ENCODE results near the gene RGS16.
A peak's percentile ranks its signal among the peaks of the same experiment; 100 is the strongest.
"Not testable (repeated sequence)": the region's sequence is repeated elsewhere in the genome, so short reads cannot be mapped to it uniquely, and the experiment has no call there.

Gene RGS16, protein sequence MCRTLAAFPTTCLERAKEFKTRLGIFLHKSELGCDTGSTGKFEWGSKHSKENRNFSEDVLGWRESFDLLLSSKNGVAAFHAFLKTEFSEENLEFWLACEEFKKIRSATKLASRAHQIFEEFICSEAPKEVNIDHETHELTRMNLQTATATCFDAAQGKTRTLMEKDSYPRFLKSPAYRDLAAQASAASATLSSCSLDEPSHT

DNA sequence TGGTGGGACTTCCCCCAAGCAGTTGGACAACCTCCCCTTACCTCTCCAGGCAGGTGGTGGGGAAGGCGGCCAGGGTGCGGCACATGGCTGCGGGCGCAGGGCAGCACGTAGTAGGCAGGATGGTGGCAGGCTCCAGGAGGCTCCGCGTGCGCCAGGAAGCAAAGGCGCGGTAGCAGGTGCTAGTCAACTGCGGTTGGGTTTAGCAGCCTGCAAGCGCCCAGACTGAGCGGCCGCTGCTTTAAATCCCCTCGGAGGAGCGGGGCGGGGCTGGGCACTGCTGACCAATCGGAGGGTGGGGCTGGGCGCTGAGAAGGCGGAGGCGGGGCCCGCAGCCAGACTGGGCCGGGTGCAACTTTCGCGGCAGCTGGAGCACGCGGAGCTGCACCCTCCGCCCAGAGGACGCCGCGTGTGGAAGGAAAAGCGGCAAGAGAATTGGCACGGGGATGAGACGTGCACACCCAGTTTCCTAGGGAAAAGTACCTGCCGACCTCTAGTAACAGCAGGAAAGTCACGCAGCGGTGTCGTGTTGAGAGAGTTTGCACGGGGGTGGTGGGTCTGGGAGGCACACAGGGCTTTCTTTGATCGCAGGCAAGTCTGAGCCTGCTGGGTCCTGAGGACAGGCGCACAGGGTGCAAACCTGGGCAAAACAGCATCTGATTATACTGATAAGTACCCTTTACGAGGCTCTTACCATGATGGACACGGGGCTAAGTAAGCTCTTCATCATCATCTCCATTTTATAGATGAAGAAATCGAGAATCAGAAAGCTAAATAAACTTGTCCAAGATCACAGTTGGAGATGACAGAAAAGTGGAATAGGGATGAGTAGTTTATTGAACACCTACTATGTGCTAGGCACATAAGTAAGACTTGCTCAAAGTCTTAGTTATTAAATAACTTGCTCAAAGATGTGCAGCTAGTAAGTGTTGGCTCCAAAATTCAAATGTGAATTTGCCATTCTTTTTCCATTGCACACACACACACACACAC lies at the start of gene RGS16:
RGS16 (minus strand) TSS at position 215 of the 990 bp plus-strand sequence; CDS start at position 85, 130 bp downstream.
- DNase-seq (ENCODE audit: low spot score): peak; percentile 93

DNA sequence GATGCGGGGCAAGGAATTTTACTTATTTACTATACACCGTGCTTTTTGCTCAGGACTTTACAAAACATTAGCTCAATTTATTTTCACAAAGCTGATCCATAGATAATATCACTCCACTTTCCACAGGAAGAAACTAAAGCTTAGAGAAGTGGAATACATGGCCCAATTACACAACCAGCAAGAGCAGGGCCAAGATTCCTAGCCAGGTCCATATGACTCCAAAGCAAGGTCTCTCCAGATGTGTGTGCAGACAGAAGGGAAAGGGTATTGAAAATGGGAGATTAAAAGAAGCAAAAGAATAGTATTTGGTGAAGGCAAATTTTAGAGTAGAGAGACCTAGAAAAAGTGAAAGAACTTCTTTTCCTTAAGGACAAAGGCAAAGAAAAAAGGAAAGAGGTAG lies 49.8 kb upstream of the RGS16 start:
- no peak for DNase-seq (ENCODE audit: low spot score)

DNA sequence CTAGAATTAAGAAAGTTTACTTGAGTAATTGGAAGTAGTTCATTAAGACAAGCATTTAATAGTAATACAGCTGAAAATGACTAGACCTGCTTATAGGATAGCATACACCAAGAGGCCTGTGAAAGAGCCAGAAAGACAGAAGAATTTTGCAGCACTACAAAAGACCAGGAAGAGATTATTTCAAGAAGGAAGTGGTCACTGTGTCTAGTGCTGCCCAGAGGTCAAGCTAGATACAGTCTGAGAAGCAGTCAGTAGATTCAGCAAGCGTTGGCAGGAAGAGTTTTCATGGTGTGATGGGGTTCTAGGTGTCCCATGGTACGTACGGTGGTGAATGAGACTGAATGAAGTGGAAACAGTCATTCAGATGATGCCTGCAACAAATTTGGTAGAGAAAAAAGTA lies 48.7 kb upstream of the RGS16 start:
- DNase-seq (ENCODE audit: low spot score): no peak

DNA sequence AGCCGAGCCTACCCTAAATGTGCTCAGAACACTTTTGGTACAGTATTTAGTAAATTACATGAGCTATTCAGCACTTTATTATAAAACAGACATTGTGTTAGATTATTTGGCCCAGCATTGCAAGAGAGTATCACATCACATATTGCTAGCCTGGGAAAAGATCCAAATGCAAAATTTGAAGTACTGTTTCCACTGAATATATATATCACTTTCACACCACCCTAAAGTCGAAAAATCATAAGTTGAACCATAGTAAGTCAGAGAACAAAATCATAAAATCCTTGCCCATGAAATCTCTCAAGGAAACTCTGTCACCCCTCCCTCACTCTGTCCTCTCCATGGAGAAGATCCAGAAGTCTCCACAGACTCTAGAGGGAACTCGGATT lies 47.1 kb upstream of the RGS16 start:
- no peak for DNase-seq (ENCODE audit: low spot score)

DNA sequence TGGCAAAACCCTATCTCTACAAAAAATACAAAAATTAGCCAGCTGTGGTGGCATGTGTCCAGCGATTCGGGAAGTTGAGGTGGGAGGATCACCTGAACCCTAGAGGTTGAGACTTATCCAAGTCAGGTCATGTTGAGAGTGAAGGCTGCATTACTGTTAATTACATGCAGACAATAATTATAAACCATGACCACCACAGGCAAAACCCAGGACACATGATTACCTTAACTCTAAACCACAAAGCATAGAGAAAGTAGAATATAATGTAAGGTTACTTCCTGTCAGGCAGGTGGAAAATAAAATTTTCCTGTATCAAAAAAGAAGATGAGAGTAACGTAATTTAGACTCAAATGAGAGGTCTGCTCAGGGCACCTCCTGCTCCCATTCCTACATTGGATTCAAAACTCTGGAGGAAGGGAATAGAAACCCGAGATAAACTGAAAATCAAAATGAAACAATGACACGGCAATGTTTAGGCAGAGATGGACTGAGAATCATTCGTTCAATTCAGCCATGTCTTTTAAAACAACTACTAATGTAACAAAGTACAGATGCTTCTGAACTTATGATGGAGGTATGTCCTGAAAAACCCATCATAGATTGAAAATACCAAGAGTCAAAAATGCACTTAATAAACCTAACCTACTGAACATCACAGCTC lies 46.6 kb upstream of the RGS16 start:
- no peak for DNase-seq (ENCODE audit: low spot score)

DNA sequence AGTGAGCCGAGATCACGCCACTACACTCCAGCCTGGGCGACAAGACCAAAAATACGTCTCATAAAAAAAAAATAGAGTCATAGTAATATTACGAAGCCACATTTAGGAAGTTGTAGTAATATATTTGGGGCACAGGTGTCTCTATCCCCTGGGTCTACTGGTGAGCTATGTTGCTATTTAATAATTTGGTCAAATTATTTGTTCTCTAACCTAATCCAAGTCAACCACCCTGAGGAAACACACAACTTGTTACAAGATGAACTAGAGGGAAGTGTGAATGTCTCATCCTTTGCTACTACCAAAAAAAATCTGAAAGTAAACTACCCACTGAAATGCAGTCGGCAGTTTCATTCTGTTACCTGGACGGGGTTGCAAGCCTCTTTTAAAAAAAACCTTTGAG lies 44.9 kb upstream of the RGS16 start:
- DNase-seq (ENCODE audit: low spot score): no peak

DNA sequence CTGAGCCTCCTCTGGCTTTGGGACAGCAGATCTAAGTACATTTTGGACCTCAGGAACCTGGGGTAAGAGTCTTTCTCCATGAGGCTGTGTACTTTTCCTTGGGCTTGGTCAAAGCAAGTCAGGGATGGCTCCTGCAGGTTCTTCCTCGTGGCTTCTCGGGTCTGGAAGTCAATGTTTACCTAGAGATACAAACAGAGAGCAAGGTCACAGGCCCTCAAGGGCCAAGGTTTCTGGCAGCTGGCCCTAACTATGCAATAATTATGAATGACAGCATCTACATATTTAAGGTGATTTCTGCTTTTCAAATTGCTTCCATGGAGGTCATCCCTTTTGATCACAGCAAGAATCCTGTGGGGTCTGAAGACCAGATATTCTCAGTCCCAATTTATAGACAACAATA lies 42.5 kb upstream of the RGS16 start:
- DNase-seq (ENCODE audit: low spot score): no peak

DNA sequence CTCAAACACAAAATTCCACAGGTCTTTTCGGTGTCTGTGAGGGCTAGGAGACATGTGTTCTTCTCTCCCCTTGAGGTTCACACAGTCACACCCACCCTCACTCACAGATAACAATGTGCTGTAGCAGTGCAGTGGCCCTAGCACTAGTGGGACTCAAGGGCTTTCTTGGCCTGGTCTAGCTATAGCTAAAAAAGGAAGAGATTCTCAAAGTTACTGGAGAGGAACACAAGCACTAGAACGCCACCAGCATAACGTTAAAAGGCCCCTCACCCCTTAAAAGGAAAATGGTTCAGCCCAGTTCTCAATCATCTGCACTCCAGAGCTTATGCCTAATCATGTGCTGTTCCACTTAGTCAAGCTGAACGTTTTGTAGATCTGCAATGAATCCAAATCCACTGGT lies 40.7 kb upstream of the RGS16 start:
- DNase-seq (ENCODE audit: low spot score): no peak

DNA sequence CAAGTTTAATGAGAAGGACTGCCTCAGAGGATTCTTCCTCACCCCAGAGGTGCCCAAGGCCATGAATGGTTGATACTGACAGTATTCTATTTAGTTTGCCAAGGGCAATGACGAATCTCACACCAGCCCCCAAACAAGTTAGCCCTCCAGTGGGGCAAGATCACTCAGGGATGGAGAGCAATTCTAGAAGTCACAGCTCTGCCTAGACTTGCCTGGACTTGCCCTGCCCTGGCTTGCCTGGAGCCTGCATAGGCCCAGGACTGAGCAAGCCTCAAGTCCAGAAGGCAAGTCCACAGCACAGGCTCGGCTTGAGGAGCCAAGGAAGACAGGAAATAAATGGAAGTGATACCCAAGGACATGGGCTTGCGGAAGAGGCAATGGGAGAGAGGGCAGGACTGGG lies 39.5 kb upstream of the RGS16 start:
- no peak for DNase-seq (ENCODE audit: low spot score)

DNA sequence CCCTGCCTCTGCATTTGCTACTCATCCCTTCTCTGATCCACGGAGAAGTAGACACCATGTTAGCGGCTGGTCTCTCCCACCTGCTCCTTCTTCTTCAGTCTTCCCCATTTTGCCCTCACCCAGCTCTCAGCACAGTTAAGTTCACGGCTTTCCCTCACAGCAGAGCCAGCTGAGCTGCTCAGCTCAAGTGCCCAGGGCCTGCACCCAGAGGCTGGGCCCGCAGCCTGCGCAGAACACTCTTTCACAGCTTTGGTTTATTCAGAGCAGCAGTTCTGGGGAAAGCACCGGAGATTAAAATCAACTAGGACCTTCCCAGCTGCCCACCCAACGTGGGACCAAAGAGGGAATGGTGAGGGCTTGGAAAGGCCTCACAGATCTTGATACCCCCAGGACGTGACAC lies 38.3 kb upstream of the RGS16 start:
- DNase-seq (ENCODE audit: low spot score): no peak

DNA sequence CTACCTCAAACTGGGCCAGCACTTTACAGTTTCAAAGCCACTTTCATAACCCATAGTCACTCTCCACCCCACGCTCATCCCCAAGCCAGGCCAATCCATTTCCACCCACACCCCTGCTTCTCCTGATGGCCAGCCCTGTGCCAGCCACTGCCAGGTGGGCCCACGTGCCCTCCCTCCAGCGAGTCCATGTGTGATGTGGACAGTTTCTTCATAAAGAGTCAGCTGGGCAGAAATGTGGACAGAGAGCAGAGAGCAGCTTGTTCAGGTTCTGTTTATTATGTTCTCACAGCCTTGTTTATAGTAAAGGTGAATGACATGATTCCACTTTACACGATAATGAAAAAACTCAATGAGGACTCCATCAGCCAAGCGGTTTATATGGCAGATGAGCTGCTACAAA lies 37.4 kb upstream of the RGS16 start:
- no peak for DNase-seq (ENCODE audit: low spot score)

DNA sequence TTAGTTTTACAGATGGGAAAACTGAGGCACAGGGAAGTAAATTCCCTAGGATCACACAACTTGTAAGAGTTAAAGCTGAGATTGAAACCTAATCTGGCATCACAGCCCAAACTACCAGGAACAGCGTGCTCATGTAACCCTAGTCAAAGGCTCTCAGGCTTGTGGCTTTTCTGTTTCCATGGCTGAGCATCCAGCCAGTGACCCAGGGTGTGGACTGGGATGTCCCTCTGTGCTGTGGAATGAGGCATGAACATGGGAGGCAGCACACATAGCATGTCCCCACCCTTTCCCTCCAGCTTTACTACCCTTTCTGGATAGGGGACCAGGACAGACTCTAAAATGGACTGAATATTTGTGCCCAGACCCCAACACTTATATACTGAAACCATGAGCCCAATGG lies 35.1 kb upstream of the RGS16 start:
- no peak for DNase-seq (ENCODE audit: low spot score)

DNA sequence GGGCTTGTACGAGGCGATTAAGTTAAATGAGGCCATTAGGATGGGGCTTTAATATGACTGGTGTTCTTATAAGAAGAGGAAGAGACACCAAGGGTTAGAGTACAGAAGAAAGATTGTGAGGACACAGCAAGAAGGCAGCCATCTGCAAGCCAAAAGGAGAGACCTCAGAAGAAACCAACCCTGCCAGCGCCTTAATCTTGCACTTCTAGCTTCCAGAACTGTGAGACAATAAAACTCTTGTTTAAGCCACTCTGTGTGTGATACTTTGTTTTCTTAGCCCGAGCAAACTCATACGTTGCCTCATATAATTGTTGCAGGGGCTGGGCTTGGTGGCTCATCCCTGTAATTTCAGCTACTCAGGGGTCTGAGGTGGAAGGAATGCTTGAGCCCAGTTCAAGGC lies 33.6 kb upstream of the RGS16 start:
- DNase-seq (ENCODE audit: low spot score): no peak

DNA sequence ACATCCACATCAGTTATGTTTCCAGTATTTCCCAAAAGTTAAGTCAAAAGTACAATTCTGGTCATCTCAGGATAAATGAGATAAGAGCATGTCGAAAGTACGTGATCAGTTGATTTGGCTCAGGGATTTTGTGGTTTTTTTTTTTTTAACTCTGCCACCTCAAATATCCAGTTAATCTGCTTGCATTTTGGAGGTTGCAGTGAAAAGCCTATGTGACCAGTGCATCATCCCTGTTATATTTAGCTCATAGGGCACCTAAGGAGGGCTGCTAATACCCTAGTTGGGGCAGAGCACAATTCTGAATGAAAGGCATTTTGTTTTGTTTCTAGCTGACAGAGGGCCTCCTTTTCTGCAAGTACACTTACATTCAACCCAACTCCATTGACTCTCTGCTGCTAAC lies 31.7 kb upstream of the RGS16 start:
- no peak for DNase-seq (ENCODE audit: low spot score)

DNA sequence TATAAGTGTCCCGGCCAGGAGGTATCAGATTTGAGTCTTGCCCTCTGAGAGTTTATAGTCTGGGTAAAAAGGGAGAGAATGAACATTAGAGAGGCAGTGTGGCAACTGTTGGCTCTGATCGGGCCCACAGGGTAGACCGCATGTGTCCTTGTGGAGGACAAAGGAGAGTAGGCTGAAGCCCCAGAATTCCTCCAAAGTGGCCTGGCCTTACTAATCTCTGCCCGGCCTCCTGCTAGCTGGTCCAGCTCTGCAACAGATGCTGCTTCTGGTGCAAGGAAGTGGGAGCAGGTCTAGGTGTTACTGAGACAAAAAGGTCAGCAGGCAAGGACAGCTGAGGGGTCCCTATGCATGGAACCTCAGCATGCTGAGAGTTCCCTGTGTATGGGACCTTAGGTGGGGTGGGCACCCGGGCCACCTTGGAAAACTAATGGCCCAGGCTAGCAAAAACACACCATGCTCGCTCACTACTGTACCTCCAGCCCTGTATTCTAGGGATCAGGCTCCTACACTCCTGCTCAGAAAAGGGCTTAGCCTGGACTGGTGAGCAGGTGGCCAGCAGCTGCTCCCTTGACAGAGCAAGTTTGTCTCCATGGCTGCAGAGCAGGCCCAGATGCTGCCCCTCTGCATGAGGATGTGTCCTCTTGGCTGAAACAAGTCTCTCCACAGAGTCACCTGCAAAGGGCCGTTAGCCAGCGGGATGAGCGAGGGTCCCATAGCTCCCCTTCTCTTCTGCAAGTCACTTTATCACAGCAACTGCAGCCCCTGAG lies 30.3 kb upstream of the RGS16 start:
- DNase-seq (ENCODE audit: low spot score): no peak

DNA sequence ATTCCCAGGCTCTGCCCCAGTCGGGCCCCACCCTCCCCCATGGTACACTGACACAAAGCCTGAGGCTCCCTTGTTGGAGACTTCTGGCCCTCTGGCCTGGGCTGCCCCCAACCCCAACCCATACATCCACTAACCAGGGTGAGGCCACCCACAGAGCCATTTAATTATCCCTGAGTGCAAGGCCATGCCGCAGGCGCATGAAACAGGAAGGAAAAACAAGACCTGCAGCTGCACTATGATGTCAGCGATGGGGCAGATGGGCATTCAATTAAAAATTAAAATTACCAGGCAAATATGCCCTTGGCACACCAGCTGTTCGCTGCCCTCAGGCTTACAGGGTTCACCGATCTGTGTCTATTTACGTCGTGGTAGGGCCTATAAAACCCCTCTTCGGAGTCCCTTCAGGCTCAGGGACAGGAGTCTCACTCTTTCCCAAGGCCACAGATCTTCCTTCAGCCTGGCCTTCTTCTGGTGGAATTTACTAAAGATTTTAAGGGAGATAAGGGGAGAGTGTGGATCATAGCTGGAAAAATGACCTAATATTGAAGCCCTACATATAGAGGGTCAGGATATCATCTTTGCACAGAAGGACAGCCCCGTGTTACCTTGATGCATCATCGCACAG lies 29.6 kb upstream of the RGS16 start:
- DNase-seq (ENCODE audit: low spot score): no peak

DNA sequence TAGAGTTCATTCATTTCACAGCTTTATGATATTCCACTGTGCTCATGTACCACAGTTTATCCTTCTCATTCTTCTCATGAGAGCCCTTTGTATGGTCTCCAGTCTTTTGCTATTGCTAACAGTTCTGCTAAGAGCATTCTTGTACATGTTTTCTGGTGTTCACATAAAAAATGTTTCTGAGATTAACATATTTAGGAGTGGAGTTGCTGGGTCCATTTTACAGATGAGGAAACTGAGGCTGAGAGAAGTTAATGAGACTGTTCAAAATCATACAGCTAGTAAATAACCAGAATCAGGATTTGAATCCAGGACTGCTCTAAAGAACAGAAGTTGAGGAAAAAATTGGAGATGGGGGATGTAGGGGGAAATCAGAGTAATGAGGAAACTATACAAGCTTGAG lies 28.8 kb upstream of the RGS16 start:
- no peak for DNase-seq (ENCODE audit: low spot score)

DNA sequence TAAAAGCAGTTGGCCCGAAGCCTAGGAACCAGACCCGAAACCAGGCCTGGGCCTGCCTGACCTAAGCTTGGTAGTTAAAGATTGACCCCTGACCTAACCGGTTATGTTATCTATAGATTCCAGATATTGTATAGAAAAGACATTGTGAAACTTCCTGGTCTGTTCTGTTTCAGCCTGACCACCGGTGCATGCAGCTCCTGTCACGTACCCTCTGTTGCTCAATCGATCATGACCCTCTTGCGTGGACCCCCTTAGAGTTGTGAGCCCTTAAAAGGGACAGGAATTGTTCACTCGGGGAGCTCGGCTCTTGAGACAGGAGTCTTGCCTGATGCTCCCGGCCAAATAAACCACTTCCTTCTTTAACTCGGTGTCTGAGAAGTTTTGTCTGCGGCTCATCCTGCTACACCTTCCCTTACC lies 28.3 kb upstream of the RGS16 start:
- not testable (repeated sequence) for DNase-seq (ENCODE audit: low spot score)

DNA sequence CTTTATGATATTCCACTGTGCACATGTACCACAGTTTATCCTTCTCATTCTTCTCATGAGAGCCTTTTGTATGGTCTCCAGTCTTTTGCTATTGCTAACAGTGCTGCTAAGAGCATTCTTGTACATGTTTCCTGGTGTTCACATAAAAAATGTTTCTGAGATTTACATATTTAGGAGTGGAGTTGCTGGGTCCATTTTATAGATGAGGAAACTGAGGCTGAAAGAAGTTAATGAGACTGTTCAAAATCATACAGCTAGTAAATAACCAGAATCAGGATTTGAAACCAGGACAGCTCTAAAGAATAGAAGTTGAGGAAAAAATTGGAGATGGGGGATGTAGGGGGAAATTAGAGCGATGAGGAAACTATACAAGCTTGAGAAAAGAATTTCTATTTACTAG lies 27.8 kb upstream of the RGS16 start:
- DNase-seq (ENCODE audit: low spot score): no peak

DNA sequence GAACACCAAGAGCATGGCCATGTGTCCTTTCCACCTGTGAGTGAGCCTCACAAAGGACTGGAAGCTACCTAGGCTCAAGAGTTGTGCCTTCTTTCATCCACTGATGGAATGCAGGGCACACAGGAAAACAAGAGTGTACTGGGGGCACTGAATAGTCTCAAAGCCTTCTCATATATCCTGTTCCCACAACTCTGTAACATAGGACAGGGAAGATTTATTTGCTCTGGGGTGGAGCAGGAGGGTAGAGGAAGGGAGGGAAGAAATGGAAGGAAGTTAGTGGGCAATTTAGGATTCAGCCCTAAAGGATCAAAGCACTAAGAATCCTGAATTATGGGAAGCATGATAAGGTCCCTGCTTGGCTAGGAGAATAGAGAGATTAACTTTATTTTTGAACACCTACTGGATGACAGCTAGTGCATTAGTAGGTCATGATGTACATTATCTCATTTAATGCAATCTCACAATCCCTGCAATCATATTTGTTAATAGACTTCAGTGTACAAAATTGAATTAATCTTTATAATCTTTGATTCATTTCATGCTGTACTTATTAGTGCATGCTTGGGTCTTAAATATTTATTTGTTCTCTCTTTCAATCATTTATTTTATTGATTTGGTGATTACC lies 27.0 kb upstream of the RGS16 start:
- DNase-seq (ENCODE audit: low spot score): no peak

DNA sequence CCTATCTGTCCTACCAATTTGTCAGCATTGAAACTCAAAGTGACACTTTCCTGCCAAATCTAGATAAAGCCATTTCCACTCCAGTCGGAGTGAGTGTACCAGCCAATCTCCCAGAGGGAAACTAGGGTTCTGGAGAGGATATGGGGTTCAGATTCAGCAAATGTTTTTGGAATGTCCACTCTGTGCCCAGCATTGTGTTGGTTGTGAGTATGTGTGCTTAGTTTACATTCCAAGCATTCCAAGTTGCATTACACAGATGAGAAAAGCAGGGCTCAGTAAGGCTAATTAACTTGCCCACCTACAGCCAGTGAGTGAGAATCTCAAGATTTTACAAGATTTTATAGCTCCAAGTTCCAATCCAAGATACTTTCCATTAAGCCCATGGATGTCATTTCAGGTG lies 26.4 kb upstream of the RGS16 start:
- DNase-seq (ENCODE audit: low spot score): no peak

Data from CD4-positive, alpha-beta T cell treated with Interleukin-2 at 100 ng/mL for 4 hours (primary cell).